HG02763 (cell line): ENCODE measurements around the gene B3GAT1.
A peak's percentile ranks its signal among the peaks of the same experiment; 100 is the strongest.

Experiments
- ATAC-seq: cut with Tn5 transposase; IDR thresholded peaks from one replicate; pipeline ENCODE4 v1.9.1; 2021; ENCODE audit warnings: mild to moderate bottlenecking, moderate library complexity; ENCODE audit not compliant: unreplicated experiment

B3GAT1 gene

GRCh38 chr11:134374171-134374570, 37.9 kb downstream of the B3GAT1 start:
- no peak for ATAC-seq

- no peak for ATAC-seq
These were observed 38.4 kb downstream of the B3GAT1 start for GRCh38 chr11:134373591-134374052.

GRCh38 chr11:134372961-134373360, 39.1 kb downstream of the B3GAT1 start:
- ATAC-seq, result no peak

GRCh38 chr11:134372536-134372935, 39.5 kb downstream of the B3GAT1 start:
- ATAC-seq, result no peak

GRCh38 chr11:134371436-134372185, 40.4 kb downstream of the B3GAT1 start:
- ATAC-seq, result no peak

GRCh38 chr11:134370526-134371435, 41.3 kb downstream of the B3GAT1 start:
- no peak for ATAC-seq

GRCh38 chr11:134369656-134370525, 42.2 kb downstream of the B3GAT1 start:
- no peak for ATAC-seq

GRCh38 chr11:134367781-134368180, 44.3 kb downstream of the B3GAT1 start:
- ATAC-seq, result no peak

- no peak for ATAC-seq
These were observed 45.8 kb downstream of the B3GAT1 start for GRCh38 chr11:134366254-134366653.

- ATAC-seq, result no peak
These were observed 46.8 kb downstream of the B3GAT1 start for GRCh38 chr11:134365011-134365925.

GRCh38 chr11:134364261-134364660, 47.8 kb downstream of the B3GAT1 start:
- no peak for ATAC-seq

- no peak for ATAC-seq
These were observed 48.5 kb downstream of the B3GAT1 start for GRCh38 chr11:134363592-134363991.

GRCh38 chr11:134363161-134363560, 48.9 kb downstream of the B3GAT1 start:
- no peak for ATAC-seq

- ATAC-seq, result no peak
These were observed 49.7 kb downstream of the B3GAT1 start for GRCh38 chr11:134362192-134362901.

- ATAC-seq, result no peak
These were observed 50.4 kb downstream of the B3GAT1 start for GRCh38 chr11:134361661-134362060.

GRCh38 chr11:134360050-134360835, 51.8 kb downstream of the B3GAT1 start:
- ATAC-seq, result peak; percentile 68

GRCh38 chr11:134359646-134360045, 52.4 kb downstream of the B3GAT1 start:
- ATAC-seq, result no peak

GRCh38 chr11:134358856-134359490, 53.1 kb downstream of the B3GAT1 start:
- ATAC-seq, result no peak
